Esophagus mucosa (tissue), 1 donor: Measurements from ENCODE around the gene TSFM. TPM values are rescaled to one million over a fixed set of nuclear protein-coding genes. Genes with fewer than 3 reads are reported as not detected.

ENCODE experiments used
- ATAC-seq: fragments of 200-7000 bp; cut with Tn5 transposase; one replicate; pipeline ENCODE4 v1.9.1; 2020
- total RNA-seq: library from RNA; stranded (reverse); gene quantifications from one replicate; pipeline ENCODE4 v1.2.4, GENCODE V29; 2023
- donor health status: DM: yes; HTN: yes; CAD: no.

The TSFM gene
- total RNA-seq = 22.6 TPM

DNA sequence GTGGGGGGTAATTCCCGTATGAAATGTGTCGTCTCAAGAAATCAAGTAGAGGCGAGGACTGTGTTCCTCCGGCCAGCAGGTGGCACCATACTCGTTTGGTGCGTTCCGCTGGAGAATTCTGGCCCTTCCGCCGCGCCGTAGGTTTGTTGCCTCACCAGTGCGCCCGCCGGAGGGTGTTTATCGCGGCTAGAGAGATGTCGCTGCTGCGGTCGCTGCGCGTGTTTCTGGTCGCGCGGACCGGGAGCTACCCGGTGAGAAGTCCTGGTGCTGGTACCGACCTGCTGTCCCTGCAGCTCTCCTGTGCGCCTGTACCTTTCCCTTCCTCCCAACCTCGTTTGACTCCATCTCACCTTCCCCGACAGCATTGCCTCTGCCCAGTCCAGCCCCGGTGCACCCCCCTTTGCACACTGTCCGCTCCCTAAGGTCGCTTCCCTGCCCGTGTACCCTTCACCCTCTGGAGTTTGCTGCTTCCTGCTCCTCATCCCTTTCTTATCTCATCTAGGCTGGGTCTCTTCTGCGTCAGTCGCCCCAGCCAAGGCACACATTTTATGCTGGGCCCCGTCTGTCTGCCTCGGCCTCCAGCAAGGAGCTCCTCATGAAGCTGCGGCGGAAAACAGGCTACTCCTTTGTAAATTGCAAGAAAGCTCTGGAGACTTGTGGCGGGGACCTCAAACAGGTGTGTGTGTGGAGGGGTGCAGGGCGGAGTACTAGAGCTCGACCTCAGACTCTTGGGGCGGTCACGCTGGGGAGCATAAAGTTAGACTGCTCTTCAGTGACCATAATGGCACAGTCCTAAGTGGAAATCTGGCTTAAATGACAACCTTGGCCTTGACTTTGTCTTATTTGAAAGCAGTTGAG lies at the start of gene TSFM:
TSS of gene TSFM (plus strand) at position 180 of the 858 bp plus-strand sequence. CDS start at position 195, 15 bp downstream.
- ATAC-seq = peak; percentile 96

DNA sequence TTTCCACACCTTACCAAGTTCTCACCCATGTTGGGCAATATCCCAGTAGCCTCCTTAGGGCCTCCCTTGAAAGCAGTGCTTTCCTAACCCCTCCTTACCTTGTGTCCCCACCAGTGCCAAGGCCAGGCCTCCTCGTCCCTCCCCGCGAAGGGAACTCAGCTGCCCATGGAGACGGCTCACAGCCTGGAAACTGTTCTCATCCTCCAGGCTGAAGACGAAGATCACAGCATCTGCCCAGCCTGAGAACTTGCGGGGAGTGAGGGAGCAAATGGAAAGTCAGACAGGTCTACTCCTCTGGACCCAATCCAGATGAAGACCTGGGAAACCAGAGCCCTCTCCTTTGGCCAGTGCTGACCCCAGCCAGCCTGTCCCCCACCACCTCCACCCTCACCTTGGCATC lies 48.7 kb upstream of the TSFM start:
- ATAC-seq = no peak

DNA sequence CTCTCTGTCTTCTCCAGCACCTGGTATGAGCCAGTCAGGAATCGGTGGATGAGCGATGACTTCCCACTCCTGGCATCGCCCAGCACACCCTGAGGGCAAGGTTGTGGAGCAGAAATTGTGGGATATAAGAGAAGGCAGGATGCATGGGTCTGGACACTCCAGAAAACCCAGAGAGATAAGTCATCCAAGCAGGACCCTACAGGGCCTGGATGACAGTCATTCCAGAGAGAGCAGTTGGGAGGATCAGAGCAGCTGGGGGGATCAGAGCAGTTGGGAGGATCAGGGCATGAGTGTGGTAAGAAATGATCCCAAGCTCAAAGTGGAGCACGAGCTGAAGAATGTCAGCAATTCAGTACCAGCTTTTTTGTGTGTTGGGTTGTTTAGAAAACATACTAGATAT lies 48.0 kb upstream of the TSFM start:
- ATAC-seq = no peak

DNA sequence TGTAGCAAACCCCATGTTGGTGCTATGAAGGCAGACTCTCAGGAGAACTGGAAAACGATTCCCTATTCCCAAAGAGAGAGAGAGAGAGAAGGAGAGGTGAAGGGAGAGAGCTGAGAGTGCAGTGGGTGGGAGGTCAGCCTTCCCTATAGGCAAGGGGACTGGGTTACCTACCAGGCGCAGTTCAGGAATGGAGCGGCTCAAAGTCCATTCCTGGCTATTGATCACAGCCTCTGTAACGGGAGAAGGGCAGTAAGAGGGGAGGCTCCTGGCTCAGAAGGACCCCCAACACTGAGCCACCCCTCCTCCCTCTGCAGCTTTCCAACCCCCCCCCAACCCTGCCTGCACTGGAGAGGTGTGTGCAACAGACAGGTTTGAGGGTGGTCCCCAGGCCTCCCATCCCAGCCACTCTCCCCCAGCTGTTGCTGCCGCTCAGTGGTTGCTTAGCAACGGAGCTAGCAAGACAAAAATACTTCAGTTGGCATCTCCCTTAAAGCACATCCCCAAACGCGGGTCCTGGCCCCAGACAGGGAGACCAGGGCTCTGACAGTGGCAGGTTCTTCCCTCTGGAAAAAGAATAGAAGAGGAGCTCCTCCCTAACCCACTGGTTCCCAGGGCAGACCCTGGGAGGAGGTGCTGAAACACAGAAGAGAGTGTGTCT lies 47.3 kb upstream of the TSFM start:
- no peak for ATAC-seq

DNA sequence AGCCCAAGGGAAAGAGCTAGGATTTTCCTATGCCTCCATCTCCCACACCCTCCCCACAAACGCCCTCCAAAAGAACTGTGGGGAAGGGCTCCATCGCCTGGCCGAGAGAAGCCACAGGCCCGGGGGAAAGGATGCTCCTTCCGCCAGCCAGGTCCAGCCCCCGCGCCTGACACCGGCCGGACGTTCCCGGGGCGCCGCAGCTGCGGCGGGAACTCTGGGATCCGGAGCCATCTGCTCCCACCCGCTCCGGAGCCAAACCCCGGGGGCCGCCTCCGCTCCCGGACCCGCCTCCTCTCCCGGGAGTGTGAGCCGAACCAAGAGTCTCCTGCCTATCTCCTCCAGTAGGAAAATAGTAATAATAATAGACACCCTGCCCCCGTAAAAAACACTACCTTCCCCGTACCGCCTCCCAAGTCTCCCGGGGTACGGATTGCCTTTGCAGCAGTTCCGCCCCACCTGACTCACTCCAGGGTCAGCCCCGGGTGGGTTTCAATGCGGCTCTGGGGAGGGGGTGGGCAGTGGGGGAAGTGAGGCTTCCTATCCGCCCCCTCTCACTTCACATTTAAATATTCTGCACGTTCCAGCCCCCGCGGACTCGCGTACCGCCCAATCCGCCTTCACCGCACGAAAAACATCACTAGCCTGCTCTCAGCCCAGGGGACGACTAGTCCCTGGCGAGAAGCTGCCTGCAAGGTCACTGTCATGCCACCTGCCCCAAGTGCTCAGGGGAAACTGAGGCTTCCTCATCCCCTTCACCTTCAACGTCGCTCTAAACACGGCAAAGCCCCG lies 46.4 kb upstream of the TSFM start:
- ATAC-seq = no peak

DNA sequence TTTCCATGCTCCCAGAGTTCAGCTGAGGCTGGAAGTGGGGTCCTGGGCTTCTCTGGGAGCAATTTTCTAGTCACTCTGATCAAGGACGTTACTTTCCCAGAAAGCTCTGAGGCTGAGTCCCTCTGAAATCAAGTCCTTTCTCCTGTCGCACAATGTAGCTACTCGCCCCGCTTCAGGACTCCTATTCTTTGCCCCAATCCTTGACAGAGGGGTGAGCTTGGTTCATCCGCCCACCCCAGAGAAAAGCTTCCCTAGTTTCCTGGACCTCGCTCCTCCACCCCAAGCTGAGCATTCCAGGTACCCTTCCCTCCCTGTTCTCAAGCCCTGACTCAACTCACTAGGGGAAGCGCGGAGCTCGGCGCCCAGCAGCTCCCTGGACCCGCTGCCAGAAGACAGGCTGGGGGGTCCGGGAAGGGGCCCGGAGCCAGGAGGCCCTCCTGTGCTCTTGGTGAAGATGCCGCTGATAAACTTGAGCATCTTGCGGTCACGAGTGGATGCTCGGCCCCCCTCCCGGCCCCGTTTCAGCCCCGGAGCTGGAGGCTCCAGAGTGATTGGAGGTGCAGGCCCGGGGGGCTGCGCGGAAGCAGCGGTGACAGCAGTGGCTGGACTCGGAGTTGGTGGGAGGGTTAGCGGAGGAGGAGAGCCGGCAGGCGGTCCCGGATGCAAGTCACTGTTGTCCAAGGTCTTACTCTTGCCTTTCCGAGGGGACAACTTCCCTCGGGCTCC lies 45.7 kb upstream of the TSFM start:
- ATAC-seq = no peak

DNA sequence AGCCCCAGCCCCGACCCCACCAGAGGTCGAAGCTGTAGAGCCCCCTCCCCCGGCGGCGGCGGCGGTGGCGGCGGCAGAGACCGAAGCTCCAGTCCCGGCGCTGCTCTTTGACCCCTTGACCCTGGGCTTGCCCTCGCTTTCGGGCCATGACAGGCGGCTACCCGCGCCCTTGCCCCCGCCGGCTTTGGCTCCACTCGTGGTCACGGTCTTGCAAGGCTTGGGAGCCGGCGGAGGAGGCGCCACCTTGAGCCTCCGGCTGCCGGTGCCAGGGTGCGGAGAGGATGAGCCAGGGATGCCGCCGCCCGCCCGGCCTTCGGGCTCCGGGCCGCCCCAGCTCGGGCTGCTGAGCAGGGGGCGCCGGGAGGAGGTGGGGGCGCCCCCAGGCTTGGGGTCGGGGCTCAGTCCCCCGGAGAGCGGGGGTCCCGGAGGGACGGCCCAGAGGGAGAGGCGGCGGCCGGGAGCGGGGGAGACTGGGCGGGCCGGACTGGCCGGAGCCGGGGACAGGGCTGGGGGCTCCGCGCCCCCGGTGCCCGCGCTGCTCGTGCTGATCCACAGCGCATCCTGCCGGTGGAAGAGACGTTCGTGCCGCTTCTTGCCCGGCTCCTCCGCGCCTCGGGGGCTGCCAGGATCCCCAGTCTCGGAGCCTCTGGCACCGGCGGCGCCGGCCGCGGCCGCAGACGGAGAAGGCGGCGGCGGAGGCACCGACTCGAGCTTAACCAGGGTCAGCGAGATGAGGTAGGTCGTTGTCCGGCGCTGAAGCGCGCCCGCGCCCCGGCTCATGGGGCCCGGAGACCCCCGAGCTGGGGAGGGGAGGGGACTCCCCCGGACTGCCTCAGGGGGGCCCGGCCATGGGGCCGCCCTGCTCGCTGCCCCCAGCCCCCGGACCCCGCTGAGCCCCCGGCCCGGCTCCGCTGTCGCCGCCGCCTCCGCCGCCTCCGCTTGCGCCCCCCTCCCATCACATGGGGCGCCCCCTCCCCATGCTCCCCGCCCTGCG lies 44.8 kb upstream of the TSFM start:
- no peak for ATAC-seq

DNA sequence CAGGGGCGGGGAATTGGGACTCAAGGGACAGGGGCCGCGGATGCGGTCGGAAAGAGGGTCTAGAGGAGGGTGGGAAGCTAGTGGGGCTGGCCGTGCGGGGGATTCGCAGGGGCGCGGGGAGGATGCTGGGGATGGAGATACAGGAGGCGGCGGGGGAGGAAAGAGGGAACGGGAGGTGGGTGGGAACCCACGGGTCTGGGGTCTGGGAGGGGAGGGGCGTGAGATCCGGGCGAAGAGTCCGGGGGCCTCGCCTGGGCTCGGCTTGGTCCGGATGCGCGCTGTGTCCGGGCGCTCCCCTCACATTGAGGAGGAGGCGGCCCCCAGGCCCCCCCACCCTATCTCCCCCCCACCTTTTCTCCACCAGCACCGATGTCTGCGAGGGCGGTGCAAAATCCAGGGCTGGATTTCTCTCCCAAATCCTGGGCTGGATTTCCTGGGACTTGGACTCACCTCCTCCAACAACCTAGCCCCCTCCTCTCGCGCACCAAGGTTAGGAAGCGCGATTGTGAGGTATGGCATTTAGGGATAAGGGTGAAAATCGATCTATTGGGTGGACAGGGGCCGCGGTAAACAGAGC lies 43.8 kb upstream of the TSFM start, which contains the start of gene AGAP2:
TSS of gene AGAP2 (minus strand) at position 82 of the 577 bp plus-strand sequence. CDS start 496 bp downstream, outside the sequence.
- no peak for ATAC-seq

DNA sequence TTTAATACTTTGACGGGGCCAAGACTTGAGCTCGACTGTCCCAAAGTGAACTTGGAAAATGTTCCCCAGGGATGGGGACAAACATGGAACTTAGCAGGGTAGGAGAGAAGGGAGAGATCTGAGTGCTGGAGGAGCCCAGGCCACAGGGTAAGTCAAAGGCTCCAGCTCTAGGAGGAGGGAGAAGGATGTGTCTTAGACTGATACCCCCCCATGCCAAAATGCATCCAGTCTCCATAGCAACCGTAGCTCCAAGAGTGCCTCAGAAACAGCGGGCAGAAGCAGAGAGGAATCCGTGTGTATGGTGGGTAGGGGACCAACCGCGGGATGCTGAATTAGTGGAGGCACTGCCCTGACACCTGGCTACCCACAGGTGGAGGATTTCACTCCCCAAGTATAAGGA lies 43.2 kb upstream of the TSFM start:
- ATAC-seq = no peak

DNA sequence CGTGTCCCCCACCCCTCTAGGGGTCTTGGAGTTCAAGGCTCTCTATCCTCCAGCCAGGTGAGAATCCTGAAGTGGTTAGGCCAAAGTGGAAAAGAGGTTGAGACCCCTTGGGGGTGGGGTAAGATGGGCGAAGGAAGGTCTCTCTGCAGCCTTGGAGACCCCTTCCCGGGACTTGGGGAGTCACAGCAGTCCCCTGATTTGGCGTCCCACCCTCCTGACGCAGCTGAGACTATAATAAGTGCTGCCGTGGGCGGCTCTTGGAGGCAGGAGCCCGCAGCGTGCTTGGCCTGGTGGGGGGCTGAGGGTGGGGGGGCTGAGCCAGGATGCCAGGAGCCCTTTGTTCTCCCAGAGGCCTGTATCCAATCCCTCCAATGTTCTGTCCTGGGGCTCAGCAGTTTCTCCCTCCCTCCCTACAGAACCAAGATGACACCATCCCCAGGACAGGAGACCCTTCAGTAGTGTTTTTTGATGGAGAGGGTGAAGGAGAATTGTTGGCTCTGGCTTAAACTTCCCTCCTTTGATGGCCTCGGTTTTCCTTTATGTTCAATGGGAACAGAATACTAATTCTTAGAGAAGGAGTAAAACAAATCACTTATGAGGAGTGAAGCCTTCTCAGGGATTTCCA lies 42.6 kb upstream of the TSFM start:
- ATAC-seq = no peak

DNA sequence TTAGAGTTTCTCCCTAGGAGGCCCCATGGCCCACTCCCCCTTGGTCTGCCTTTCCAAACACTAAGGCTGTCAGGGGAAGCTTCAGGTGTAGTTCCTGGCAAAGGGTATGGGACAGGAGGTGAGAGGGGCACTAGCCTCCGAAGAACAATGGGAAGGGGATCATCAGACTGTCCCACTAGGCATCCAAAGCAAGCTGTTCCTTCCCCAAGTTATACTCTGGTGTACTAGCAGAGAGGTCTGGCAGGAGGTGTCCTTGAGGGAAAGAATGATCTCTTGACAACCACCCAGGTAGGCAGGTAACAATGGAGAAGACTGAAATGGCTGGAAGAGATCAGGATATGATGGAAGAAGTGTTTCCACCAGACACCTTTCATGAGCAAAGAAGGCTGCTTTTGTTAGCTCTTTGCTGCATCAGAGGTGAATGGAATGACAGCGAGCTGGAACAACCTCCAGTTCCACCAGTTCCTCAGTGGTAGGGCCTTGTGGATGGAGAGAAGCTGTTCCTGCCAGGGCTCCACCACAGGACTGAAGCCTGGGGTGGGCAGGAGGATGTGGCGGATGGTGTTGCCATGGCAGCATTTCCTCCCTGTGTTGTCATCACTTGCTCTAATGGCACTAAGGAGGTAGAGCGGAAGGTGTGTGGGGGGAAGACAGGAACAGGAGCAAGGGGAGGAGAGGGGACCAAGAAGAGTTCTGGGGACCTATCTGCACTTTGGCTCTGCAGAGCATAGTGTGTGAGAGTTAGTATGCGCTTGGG lies 41.8 kb upstream of the TSFM start:
- ATAC-seq = no peak

DNA sequence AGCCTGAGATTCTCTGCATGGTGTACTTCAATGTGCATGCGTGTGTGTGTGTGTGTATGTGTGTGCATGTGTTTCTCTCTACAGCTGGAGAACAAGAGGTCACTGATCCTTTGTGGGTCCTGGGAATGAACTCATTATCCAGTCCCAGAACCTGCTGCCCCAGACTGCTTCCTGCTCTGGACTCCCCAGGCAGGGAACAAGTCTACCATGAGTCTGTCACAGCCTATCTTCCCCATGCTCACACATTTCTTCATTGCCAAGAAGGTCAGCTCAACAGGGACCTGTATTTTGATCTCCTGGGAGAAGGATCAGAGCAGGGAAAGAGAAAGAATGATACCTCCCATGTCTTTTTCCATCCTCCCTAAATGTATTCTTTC lies 41.2 kb upstream of the TSFM start:
- ATAC-seq = no peak

DNA sequence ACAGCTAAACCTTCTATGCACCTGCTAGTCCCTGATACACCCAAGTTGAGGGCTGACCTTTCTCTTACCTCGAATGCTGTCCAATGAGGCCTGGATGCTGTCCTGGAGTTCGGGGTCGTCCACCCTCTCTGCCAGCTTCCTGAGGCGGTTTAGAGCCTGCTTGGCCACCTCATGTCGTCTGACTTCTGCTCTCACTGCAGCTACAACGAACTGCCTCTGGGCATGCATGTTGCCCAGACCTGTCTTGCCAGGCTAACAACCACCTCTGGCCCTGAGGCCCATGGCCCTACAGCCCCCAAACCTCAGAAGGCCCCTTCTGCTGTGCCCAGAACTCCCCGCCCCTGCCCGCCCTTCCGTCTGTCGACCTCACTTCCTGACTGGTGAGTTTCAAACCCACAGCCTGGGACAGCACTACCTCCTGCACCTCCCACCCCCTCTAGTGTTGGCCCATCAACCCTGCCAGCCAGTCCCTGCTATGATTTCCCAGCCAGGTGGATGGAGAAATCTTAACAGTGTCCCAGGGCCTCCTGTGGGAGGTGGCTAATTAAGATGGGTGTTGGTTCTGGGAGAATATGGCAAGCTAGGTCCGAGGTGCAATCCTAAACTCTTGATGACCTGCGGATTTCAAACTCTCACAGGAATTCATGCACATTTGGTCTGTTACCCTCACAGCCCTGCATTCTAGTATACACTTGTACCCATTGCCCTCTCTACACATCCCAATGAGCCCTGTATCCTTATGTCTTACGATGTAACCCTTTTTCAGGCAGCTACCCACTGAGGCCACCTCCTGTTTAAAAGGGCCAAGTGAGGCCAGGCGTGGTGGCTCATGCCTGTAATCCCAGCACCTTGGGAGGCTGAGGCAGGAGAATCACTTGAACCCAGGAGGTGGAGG lies 40.5 kb upstream of the TSFM start:
- ATAC-seq = peak; percentile 12

DNA sequence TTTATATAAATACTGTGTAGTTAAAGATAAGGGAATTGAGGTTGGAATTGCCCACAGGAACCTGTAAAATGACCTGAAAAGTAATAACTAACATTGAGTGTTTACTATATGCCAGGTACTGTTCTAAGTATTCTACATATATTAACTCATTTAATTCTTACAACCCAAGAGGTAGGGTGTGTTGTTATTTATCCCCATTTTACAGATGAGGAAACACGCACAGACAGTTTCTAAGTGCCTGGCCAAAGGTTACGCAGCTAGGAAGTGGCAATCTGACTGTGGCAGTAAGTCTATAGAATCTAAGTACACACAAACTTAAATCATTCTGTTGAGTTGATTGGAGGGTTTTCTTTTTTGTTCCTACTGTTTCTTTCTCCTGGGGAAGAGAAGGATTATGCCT lies 38.8 kb upstream of the TSFM start:
- no peak for ATAC-seq

DNA sequence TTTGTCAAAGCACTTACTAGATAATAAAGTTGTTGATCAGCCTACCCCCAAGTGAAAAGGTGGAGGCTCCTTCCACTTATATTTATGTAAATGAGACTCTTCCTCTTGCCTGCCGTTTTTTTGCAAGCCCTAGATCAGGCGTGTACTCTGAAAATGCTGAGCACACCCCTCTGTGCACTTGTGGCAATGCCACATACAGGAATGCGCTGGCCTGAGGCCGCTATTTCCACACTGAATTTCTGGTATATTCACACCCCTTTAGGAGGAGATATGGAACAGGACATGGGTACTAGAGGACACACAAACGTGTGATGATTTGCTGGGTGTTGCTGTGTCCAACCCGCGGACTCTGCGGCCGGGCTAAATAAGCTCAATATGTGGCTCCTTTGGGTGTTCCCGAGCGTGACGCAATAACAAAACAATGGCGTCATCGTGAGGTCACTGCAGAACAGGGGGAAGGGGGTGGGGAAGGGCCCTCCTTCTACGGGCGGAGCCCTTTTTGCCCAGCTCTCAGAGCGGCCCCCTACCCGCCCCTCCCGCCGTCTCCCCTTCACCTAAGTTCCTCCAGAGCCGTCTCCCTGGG lies 38.3 kb upstream of the TSFM start:
- peak; percentile 76 for ATAC-seq

DNA sequence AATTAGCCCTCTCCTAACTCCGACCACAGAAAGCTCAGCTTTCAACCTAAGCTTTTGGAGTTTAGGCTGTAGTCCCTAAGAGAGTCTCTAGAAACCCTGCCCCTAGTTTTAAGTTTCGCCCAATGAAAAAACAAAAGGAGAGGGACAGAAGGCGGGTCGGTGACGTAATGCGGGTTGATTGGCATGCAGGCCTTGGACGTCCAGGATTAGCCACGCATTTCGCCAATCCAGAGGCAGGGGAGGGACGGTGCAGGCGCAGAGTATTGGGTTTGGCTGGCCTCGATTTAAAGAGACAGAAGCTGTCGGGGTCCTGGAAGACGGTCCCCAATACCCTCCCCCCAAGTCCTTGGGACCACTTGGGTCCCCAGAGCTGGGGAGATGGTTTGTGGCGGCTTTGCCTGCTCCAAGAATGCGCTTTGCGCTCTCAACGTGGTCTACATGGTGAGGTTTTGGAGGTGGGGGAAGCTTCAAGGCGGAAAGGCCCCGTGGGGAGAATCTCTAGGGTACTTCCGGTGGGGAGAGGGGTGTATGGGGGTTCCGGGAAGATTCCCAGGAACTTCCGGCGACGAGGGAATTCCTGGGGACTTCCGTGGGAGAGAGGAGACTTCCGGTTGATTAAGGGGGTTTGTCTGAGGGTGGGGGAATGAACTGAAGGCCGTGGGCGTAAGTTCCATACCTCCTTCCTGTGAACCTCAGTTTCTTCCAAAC lies 37.7 kb upstream of the TSFM start, which contains the start of gene TSPAN31:
TSS of gene TSPAN31 (plus strand) at position 263 of the 708 bp plus-strand sequence. CDS start at position 379, 116 bp downstream.
- peak; percentile 94 for ATAC-seq

DNA sequence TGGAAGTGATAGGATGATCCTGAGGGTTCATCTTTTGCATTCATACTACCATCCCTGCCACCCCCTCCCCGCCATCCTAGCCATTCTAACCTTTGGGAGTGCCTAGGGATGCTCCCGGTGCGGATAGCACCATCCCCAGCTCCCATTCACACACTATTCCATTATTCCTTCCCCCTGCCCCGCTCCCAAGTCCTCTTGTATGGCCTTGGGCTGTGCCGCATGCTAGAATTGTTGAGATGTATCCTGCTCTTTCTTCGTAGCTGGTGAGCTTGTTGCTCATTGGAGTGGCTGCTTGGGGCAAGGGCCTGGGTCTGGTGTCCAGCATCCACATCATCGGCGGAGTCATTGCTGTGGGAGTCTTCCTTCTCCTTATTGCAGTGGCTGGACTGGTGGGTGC lies 37.1 kb upstream of the TSFM start:
- ATAC-seq = peak; percentile 3
